MM.1S (cell line): ENCODE data around the gene FARP2.
A peak's percentile ranks its signal among the peaks of the same experiment; 100 is the strongest.

Experiments
- DNase-seq: peaks from one replicate; pipeline ENCODE4 v3.0.0-alpha.2; 2015
- H2AFZ ChIP-seq: fragments of 300-600 bp; sonication (generic); 2 replicates; pipeline ENCODE4 v1.6.0; 2016; ENCODE audit warnings: antibody characterized with exemption, low read length
- H3F3A ChIP-seq: fragments of 300-600 bp; sonication (generic); 2 replicates; pipeline ENCODE4 v1.6.1; 2016; ENCODE audit warnings: mild to moderate bottlenecking, antibody characterized with exemption, low read length, moderate library complexity, mixed read lengths; ENCODE audit not compliant: insufficient read depth
- H3K27ac ChIP-seq: fragments of 300-600 bp; sonication (generic); 2 replicates; pipeline ENCODE4 v1.5.1; 2016; ENCODE audit warnings: mild to moderate bottlenecking, low read length
- H3K27me3 ChIP-seq: fragments of 300-600 bp; sonication (generic); replicated peaks from 2 replicates; pipeline ENCODE4 v1.6.0; 2016; ENCODE audit warnings: low read length; ENCODE audit not compliant: insufficient read depth
- H3K36me3 ChIP-seq: fragments of 300-600 bp; sonication (generic); replicated peaks from 2 replicates; pipeline ENCODE4 v1.6.1; 2016; ENCODE audit warnings: mild to moderate bottlenecking, low read length, mixed read lengths; ENCODE audit not compliant: insufficient read depth
- H3K4me1 ChIP-seq: fragments of 300-600 bp; sonication (generic); 2 replicates; pipeline ENCODE4 v1.6.1; 2016; ENCODE audit warnings: low read length, mixed read lengths
- H3K4me2 ChIP-seq: fragments of 300-600 bp; sonication (generic); 2 replicates; pipeline ENCODE4 v1.6.0; 2016; ENCODE audit warnings: low read depth, low read length
- H3K4me3 ChIP-seq: fragments of 300-600 bp; sonication (generic); 2 replicates; pipeline ENCODE4 v1.5.1; 2016; ENCODE audit warnings: low read length, mixed read lengths
- H3K79me2 ChIP-seq: fragments of 300-600 bp; sonication (generic); 2 replicates; pipeline ENCODE4 v1.6.1; 2016; ENCODE audit warnings: mixed run types, low read length, mixed read lengths
- H3K9ac ChIP-seq: fragments of 300-600 bp; sonication (generic); 2 replicates; pipeline ENCODE4 v1.6.1; 2016; ENCODE audit warnings: low read length, mixed read lengths
- H3K9me2 ChIP-seq: fragments of 300-600 bp; sonication (generic); replicated peaks from 2 replicates; pipeline ENCODE4 v1.6.1; 2016; ENCODE audit warnings: mild to moderate bottlenecking, low read length, mixed read lengths; ENCODE audit not compliant: insufficient read depth
- H3K9me3 ChIP-seq: fragments of 300-600 bp; sonication (generic); replicated peaks from 2 replicates; pipeline ENCODE4 v1.6.1; 2016; ENCODE audit warnings: mild to moderate bottlenecking, low read length, mixed read lengths; ENCODE audit not compliant: insufficient read depth
- H4K20me1 ChIP-seq: fragments of 300-600 bp; sonication (generic); 2 replicates; pipeline ENCODE4 v1.6.1; 2016; ENCODE audit warnings: mild to moderate bottlenecking, low read length, moderate library complexity, mixed read lengths; ENCODE audit not compliant: insufficient read depth
- CTCF ChIP-seq: fragments of 300-600 bp; sonication (generic); IDR thresholded peaks from 2 replicates; pipeline ENCODE4 v1.5.1; 2016; ENCODE audit warnings: antibody characterized with exemption, low read length, mixed read lengths
- EZH2 ChIP-seq: fragments of 300-600 bp; sonication (generic); optimal IDR thresholded peaks from 2 replicates; pipeline ENCODE3; 2017; ENCODE audit warnings: low read depth, mild to moderate bottlenecking, antibody characterized with exemption, low read length, mixed read lengths
- EZH2phosphoT487 ChIP-seq: fragments of 300-600 bp; sonication (generic); IDR thresholded peaks from 2 replicates; pipeline ENCODE4 v1.6.1; 2018; ENCODE audit warnings: antibody characterized with exemption, low read length

Gene FARP2

GRCh38 chr2:241386519-241386918, 30.4 kb downstream of the FARP2 start:
- no peak overlapping the region for H3K4me2 ChIP-seq
- H4K20me1 ChIP-seq, result no peaks in the 10 kb centered on the region
- DNase-seq, result no peak
- H3K27ac ChIP-seq, result no peak overlapping the region
- no peaks in the 10 kb centered on the region for H3K9me2 ChIP-seq
- H3K4me3 ChIP-seq, result no peak overlapping the region
- H3K9ac ChIP-seq, result no peak overlapping the region
- H2AFZ ChIP-seq, result no peak overlapping the region
- no peaks in the 10 kb centered on the region for H3K27me3 ChIP-seq
- no peaks in the 10 kb centered on the region; the same call in 1 of the 2 replicates for H3K36me3 ChIP-seq
- TF ChIP-seq EZH2 (no peak), EZH2phosphoT487 (no peak), CTCF (no peak)
- H3K79me2 ChIP-seq, result peaks cover 78% of the 10 kb centered on the region
- H3K9me3 ChIP-seq, result no peaks in the 10 kb centered on the region
- H3F3A ChIP-seq, result peaks cover 3% of the 10 kb centered on the region; the same call in 1 of the 2 replicates
- H3K4me1 ChIP-seq, result peaks cover 10% of the 10 kb centered on the region

GRCh38 chr2:241389697-241390096, 33.6 kb downstream of the FARP2 start:
- Histone ChIP-seq H3K9me2 (no peaks in the 10 kb centered on the region), H3K27ac (no peak overlapping the region), H3K36me3 (no peaks in the 10 kb centered on the region), H3K4me2 (no peak overlapping the region), H3K4me3 (no peak overlapping the region), H3K79me2 (peaks cover 69% of the 10 kb centered on the region), H3K27me3 (no peaks in the 10 kb centered on the region), H3F3A (peaks cover 3% of the 10 kb centered on the region; the same call in 1 of the 2 replicates), H4K20me1 (no peaks in the 10 kb centered on the region), H3K9me3 (no peaks in the 10 kb centered on the region), H3K4me1 (peaks cover 16% of the 10 kb centered on the region), H3K9ac (no peak overlapping the region), H2AFZ (no peak overlapping the region)
- no peak for DNase-seq
- TF ChIP-seq CTCF (no peak), EZH2phosphoT487 (no peak), EZH2 (no peak)

- TF ChIP-seq EZH2, result no peak
- no peak for TF ChIP-seq EZH2phosphoT487
- no peak for TF ChIP-seq CTCF
- no peaks in the 10 kb centered on the region for H3K9me2 ChIP-seq
- H3K4me3 ChIP-seq, result no peak overlapping the region
- no peaks in the 10 kb centered on the region for H3K9me3 ChIP-seq
- no peaks in the 10 kb centered on the region for H4K20me1 ChIP-seq
- no peak overlapping the region for H3K9ac ChIP-seq
- H3F3A ChIP-seq, result peaks cover 3% of the 10 kb centered on the region; the same call in 1 of the 2 replicates
- H3K27ac ChIP-seq, result peak overlapping the region; percentile 8; the same call in 1 of the 2 replicates
- no peak overlapping the region for H2AFZ ChIP-seq
- H3K4me2 ChIP-seq, result 0 out of 2 replicates have a peak overlapping the region, but pooled peaks have one; percentile 5
- peak; percentile 21 for DNase-seq
- no peaks in the 10 kb centered on the region for H3K27me3 ChIP-seq
- peaks cover 16% of the 10 kb centered on the region for H3K4me1 ChIP-seq
- H3K79me2 ChIP-seq, result peaks cover 70% of the 10 kb centered on the region
- no peaks in the 10 kb centered on the region for H3K36me3 ChIP-seq
These were observed 34.5 kb downstream of the FARP2 start for GRCh38 chr2:241390301-241391206.
